T-helper 17 cell (primary cell): Measurements from ENCODE around the gene TEX28. TPM values are rescaled to one million over a fixed set of nuclear protein-coding genes. Genes with fewer than 3 reads are reported as not detected.
"Not testable (repeated sequence)": the region's sequence is repeated elsewhere in the genome, so short reads cannot be mapped to it uniquely, and the experiment has no call there.

Experiments used
- ATAC-seq: fragments of 150-1000 bp; cut with Tn5 transposase; 2 replicates; pipeline ENCODE4 v1.10.0; 2021; ENCODE audit warnings: mild to moderate bottlenecking, moderate library complexity
- DNase-seq, 3 donors: peaks; one replicate each; pipeline versions ENCODE4 v3.0.0 to v3.0.0-alpha.2; 2020 to 2021
- H3K9me3 ChIP-seq: one replicate; pipeline ENCODE4 v1.7.0; 2013; ENCODE audit warnings: low read length, mild to moderate bottlenecking; ENCODE audit not compliant: control insufficient read depth, poor library complexity, severe bottlenecking
- H3K27ac Mint-ChIP-seq: one replicate; pipeline ENCODE4 v1.8.0; 2022; ENCODE audit warnings: mild to moderate bottlenecking, moderate library complexity, mixed read lengths
- H3K27me3 Mint-ChIP-seq: one replicate; pipeline ENCODE4 v1.8.0; 2022; ENCODE audit warnings: mixed read lengths
- H3K36me3 Mint-ChIP-seq: one replicate; pipeline ENCODE4 v1.8.0; 2022; ENCODE audit warnings: low read depth, mixed read lengths
- H3K4me1 Mint-ChIP-seq: one replicate; pipeline ENCODE4 v1.8.0; 2022; ENCODE audit warnings: mild to moderate bottlenecking, mixed read lengths
- H3K4me3 Mint-ChIP-seq: one replicate; pipeline ENCODE4 v1.8.0; 2022; ENCODE audit warnings: mild to moderate bottlenecking, moderate library complexity, mixed read lengths
- total RNA-seq, 4 donors: library from RNA in 2 of 4; stranded (reverse) in 2 of 4; gene quantifications; one replicate each; pipeline ENCODE4 v1.2.3 and lab custom pipeline; 2022 to 2026

Gene TEX28
- total RNA-seq, 2 donors from 2014 or later, result not detected

DNA sequence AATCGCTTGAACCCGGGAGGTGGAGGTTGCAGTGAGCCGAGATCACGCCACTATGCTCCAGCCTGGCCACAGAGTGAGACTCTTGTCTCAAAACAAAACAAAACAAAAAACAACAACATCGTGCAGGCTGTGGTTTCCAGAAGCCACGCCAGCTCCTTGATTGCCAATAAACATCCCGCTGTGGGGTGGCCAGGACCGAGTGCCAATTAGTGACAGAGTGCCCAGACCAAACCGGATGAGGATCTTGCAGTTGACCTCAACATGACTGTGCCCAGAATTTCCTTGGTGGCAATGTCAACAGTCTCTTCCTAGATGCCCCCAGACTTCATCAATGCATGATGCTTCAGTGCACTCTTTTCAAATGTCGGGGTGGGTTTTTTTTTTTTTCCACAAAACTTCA, 36.2 kb downstream of the TEX28 start:
- not testable (repeated sequence) for H3K36me3 Mint-ChIP-seq, H3K9me3 ChIP-seq, ATAC-seq, H3K27me3 Mint-ChIP-seq, DNase-seq, H3K27ac Mint-ChIP-seq, H3K4me3 Mint-ChIP-seq, H3K4me1 Mint-ChIP-seq

DNA sequence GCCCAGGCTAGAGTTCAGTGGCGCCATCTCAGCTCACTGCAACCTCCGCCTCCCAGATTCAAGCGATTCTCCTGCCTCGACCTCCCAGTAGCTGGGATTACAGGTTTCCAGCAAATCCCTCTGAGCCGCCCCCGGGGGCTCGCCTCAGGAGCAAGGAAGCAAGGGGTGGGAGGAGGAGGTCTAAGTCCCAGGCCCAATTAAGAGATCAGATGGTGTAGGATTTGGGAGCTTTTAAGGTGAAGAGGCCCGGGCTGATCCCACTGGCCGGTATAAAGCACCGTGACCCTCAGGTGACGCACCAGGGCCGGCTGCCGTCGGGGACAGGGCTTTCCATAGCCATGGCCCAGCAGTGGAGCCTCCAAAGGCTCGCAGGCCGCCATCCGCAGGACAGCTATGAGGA, 37.6 kb downstream of the TEX28 start, which contains the start of gene OPN1MW3:
OPN1MW3 (plus strand) TSS at position 301 of the 400 bp plus-strand sequence; CDS start at position 339, 38 bp downstream.
- not testable (repeated sequence) for DNase-seq, H3K4me1 Mint-ChIP-seq, H3K27me3 Mint-ChIP-seq, H3K9me3 ChIP-seq, H3K4me3 Mint-ChIP-seq, ATAC-seq, H3K27ac Mint-ChIP-seq, H3K36me3 Mint-ChIP-seq

DNA sequence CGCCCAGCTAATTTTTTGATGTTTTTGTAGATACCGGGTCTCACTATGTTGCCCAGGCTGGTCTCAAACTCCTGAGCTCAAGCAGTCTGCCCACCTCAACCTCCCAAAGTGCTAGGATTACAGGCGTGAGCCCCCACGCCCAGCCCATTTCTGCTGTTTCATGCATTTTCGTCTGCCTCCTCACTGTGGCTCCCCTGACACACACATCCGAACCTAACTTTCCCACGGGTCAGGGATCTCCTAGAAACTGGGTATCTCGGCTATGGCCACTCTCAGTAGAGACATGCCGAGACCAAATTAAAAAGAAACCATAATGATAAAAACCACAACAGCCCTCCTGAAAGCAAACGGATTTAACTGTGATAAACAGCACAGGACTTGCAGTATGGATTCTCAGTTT, 46.8 kb downstream of the TEX28 start:
- not testable (repeated sequence) for H3K27me3 Mint-ChIP-seq, H3K4me1 Mint-ChIP-seq, H3K9me3 ChIP-seq, ATAC-seq, H3K27ac Mint-ChIP-seq, DNase-seq, H3K36me3 Mint-ChIP-seq, H3K4me3 Mint-ChIP-seq

DNA sequence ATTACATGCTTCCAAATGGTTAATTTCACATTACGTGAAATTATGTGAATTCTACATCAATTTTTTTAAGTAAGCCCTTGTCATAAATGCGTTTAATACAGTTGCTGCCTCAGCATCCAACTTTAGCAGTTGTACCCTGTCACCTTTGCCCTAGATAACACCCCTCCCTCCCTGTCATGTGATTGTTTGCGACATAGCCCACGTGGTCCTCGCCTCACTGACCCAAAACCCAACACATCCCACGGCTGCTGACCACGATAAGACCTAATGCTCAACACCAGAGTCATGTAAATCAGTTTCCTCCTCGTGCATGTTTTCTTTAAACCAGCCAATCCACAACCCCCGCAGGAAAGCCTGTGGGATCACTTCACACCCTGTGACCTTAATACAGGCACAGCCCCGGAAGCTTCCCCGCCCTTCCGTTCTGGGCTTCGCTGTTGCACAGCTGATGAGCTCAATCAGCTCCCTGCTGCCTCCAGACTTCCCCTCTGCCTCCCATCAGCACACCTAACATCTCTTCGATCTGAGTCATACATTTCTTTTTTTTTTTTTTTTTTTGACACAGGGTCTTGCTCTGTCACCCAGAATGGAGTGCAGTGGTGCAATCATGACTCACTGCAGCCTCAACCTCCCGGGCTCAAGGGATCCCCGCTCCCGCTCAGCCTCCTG, 47.4 kb downstream of the TEX28 start:
- H3K27ac Mint-ChIP-seq, H3K36me3 Mint-ChIP-seq, H3K9me3 ChIP-seq, DNase-seq, H3K27me3 Mint-ChIP-seq, H3K4me3 Mint-ChIP-seq, H3K4me1 Mint-ChIP-seq: not testable (repeated sequence)
- ATAC-seq, result peak; percentile 93

DNA sequence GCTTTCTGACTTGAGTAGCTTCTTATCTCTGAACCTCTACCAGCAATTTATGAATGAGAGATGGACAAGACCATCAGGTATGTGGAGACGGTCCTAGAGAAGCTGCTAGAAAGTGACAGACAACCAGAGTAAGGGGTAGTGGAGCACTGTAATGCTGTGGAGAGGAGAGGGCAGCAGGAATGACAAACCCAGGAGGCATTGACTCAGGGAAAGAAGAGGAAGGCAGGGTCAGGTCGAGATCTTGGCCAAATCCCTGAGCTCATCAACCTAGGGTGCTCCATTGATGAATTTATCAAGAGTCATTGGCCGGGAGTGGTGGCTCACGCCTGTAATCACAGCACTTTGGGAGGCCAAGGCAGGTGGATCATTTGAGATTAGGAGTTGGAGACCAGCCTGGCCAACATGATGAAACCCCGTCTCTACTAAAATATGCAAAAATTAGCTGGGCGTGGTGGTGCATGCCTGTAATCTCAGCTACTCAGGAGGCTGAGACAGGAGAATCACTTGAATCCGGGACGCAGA, 54.9 kb downstream of the TEX28 start:
- not testable (repeated sequence) for ATAC-seq, H3K9me3 ChIP-seq, H3K36me3 Mint-ChIP-seq, H3K4me1 Mint-ChIP-seq, DNase-seq, H3K4me3 Mint-ChIP-seq, H3K27me3 Mint-ChIP-seq
- peak overlapping the region; percentile 19 for H3K27ac Mint-ChIP-seq

DNA sequence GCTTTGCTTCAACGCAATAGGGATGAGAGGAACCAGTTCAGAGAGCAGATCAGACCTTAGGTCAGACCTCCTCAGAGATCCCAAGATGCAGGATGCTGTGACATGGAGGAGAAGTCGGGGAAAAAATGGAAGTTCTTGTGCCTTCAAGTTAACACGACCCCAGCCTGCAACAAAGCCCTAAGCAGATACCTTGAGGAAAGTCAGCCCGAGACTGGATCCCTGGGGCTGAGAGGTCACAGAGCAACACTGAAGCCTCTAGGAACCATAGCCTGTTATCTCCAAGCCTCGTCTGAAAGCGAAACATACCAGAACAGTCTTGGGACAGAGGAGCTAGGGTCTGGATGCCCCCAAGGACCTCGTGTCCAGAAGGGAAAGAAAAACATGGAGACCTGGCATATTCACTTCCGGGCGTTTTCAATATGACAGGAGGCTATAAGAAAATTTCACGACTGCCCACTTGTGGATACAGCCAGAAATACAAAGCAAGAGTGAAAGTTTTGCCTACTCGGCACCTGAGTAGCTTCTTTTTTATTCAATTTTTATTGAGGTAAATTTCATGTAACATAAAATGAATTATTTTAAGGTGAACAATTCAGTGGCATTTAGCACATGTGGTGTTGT, 55.9 kb downstream of the TEX28 start:
- not testable (repeated sequence) for DNase-seq, H3K4me1 Mint-ChIP-seq, H3K4me3 Mint-ChIP-seq, H3K27me3 Mint-ChIP-seq, H3K9me3 ChIP-seq, ATAC-seq, H3K36me3 Mint-ChIP-seq
- H3K27ac Mint-ChIP-seq, result peak overlapping the region; percentile 19

DNA sequence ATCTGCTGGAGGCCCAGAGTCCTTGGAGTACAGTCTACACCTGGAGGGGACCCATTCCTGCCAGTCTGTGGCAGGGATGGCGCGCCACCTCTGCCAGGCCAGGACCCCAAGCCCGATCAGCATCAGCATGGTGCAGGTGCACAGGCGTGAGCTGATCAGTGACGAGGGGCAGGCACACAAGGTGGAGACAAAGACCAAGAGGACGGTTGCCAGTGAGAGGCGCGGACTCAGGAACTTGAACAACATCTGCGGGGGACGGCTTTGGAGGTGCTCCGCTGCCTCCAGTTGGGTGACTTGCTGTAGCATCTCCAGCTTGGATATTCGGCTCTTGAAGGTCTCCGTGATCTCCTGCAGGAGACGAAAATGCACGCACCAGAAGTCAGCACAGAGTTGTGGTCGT, 61.3 kb downstream of the TEX28 start:
- not testable (repeated sequence) for DNase-seq, ATAC-seq, H3K27me3 Mint-ChIP-seq, H3K4me3 Mint-ChIP-seq, H3K27ac Mint-ChIP-seq, H3K9me3 ChIP-seq, H3K4me1 Mint-ChIP-seq, H3K36me3 Mint-ChIP-seq

DNA sequence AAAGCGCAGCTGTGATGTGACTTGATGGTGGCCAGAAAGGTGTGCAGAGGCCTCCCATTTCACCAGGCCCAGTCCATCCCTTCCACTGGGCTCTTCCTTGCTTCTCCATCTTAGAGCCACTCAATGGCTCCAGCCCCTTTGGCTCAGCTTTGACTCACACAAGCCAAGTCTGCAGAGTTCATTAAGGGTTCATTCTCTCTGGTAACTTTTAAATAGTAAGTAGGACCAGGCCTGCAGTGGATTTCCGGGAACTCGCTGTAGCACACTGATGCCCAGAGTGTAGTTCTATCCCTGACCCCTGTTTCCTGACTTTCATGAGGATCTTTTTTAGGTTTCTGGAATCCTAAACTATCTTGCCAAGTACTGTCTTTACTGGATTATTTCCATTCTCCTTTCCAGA, 63.5 kb downstream of the TEX28 start:
- not testable (repeated sequence) for H3K9me3 ChIP-seq, H3K27ac Mint-ChIP-seq, H3K4me3 Mint-ChIP-seq, H3K4me1 Mint-ChIP-seq, H3K27me3 Mint-ChIP-seq, H3K36me3 Mint-ChIP-seq, ATAC-seq, DNase-seq

DNA sequence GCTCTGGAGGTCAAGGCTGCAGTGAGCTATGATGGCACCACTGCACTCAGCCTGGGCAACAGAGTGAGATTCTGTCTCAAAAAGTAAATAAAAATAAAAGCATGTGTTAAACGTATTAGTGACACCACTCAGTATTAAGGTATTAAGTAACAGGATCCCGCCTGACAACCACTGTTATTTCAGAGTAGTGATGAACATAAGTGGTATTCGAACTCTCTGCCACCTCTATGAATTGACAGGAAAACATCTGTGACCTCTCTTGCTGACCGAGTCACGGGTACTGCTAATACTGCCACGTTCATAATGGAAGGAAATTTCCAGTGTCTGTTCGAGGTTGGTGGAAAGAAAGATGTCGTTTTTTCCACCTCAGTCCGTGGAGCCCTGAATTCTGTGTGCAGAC, 68.2 kb downstream of the TEX28 start:
- DNase-seq, H3K27me3 Mint-ChIP-seq, ATAC-seq, H3K27ac Mint-ChIP-seq, H3K4me1 Mint-ChIP-seq, H3K9me3 ChIP-seq, H3K4me3 Mint-ChIP-seq, H3K36me3 Mint-ChIP-seq: not testable (repeated sequence)

DNA sequence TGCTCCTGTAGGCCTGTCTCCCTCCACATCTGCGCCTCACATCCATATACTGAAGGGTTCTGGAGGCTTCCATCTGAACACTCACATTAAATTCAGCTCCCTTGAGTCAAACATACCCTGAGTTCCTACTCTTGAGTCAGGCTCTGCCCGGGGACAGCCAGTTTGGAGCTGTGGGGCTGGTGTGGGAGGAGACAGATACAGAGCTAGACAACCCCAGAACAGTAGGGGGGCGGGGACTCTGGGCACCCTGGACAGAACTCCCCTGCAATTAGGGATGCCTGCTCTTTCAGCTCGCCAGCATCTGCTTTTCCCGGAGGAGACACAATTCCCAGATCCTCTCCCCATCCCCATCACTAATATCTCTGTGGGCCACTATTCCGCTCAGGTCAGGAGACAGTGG, 69.6 kb downstream of the TEX28 start:
- not testable (repeated sequence) for H3K4me1 Mint-ChIP-seq, H3K4me3 Mint-ChIP-seq, DNase-seq, H3K9me3 ChIP-seq, ATAC-seq, H3K27ac Mint-ChIP-seq, H3K36me3 Mint-ChIP-seq, H3K27me3 Mint-ChIP-seq

Other genes starting within 250 kb of the TEX28 start
- gene MECP2, start 197.4 kb downstream of the TEX28 start, total RNA-seq, result 100 to 1,000 TPM; 148 to 160 TPM
- not detected for gene OPN1LW, start 150.9 kb downstream of the TEX28 start, total RNA-seq
- not detected for gene OPN1MW, start 112.5 kb downstream of the TEX28 start, total RNA-seq
- gene OPN1MW2, start 75.4 kb downstream of the TEX28 start, total RNA-seq, result not detected
- gene OPN1MW3, start 37.5 kb downstream of the TEX28 start, total RNA-seq, result not detected
- gene TKTL1, start 671 bp upstream of the TEX28 start, total RNA-seq, result 1 to 10 TPM; 3.0 to 4.2 TPM
- 1,000 to 10,000 TPM; 1,780 to 2,536 TPM for gene FLNA, start 79.5 kb upstream of the TEX28 start, total RNA-seq
- gene EMD, start 84.2 kb upstream of the TEX28 start, total RNA-seq, result 100 to 1,000 TPM; 121 to 132 TPM
- 1,000 to 10,000 TPM; 4,596 to 4,820 TPM for gene RPL10, start 103.3 kb upstream of the TEX28 start, total RNA-seq
- 10 to 100 TPM; 20.5 to 22.6 TPM for gene DNASE1L1, start 114.1 kb upstream of the TEX28 start, total RNA-seq
- gene TAFAZZIN, start 116.4 kb upstream of the TEX28 start, total RNA-seq, result 10 to 100 TPM; 84.1 to 95.7 TPM
- gene ATP6AP1, start 133.6 kb upstream of the TEX28 start, total RNA-seq, result 10 to 100 TPM; 41.4 to 43.0 TPM
- gene GDI1, start 142.0 kb upstream of the TEX28 start, total RNA-seq, result 100 to 1,000 TPM; 189 to 223 TPM
- gene FAM50A, start 149.0 kb upstream of the TEX28 start, total RNA-seq, result 10 to 100 TPM; 58.1 to 58.6 TPM
- 10 to 100 TPM; 66.3 to 78.6 TPM for gene PLXNA3, start 163.2 kb upstream of the TEX28 start, total RNA-seq
- 1 to 10 TPM; 9.1 to 9.5 TPM for gene LAGE3, start 184.2 kb upstream of the TEX28 start, total RNA-seq
- gene UBL4A, start 191.5 kb upstream of the TEX28 start, total RNA-seq, result 10 to 100 TPM; 15.2 to 30.6 TPM
- gene SLC10A3, start 195.5 kb upstream of the TEX28 start, total RNA-seq, result 10 to 100 TPM; 23.9 to 29.5 TPM
- gene FAM3A, start 221.1 kb upstream of the TEX28 start, total RNA-seq, result 10 to 100 TPM; 32.5 to 34.0 TPM